GM10266 (cell line): Measurements from ENCODE around the gene KNG1.

ENCODE experiments used
- DNase-seq: peaks from one replicate; pipeline ENCODE4 v3.0.0; 2012; ENCODE audit errors: extremely low spot score
- TF ChIP-seq, protein P1 (sequence below): IDR thresholded peaks from 2 replicates; pipeline ENCODE4 v1.5.1; 2012; ENCODE audit warnings: mild to moderate bottlenecking, low read depth; ENCODE audit not compliant: control insufficient read depth, insufficient read depth; ENCODE audit errors: missing control alignments

Gene KNG1

DNA sequence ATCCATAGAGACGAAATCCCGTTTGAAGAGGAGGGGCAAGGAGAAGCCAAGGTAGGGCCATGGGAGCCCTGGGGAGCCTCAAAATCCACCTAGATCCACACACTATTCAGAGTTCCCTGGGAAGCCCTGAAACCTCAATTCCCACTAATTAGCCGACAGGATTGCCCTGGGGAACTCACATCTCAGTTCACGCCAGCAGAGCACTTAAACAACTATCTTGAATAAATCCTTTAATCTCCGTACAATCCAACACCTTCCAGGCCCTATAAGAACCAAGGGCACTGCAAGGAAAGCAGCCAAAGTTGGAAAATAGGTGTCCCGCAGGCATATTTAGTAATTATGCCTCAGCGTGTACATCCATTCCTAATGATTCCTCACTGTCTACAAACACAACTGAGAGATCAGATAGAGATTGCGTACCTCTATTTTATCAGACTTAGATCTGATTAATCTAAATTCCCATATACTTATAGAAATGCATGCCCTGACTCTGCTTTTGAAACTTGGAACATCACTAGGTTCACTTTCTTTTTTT, 40.6 kb downstream of the KNG1 start:
- no peak for DNase-seq
- TF ChIP-seq, protein P1, sequence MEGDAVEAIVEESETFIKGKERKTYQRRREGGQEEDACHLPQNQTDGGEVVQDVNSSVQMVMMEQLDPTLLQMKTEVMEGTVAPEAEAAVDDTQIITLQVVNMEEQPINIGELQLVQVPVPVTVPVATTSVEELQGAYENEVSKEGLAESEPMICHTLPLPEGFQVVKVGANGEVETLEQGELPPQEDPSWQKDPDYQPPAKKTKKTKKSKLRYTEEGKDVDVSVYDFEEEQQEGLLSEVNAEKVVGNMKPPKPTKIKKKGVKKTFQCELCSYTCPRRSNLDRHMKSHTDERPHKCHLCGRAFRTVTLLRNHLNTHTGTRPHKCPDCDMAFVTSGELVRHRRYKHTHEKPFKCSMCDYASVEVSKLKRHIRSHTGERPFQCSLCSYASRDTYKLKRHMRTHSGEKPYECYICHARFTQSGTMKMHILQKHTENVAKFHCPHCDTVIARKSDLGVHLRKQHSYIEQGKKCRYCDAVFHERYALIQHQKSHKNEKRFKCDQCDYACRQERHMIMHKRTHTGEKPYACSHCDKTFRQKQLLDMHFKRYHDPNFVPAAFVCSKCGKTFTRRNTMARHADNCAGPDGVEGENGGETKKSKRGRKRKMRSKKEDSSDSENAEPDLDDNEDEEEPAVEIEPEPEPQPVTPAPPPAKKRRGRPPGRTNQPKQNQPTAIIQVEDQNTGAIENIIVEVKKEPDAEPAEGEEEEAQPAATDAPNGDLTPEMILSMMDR: no peak

DNA sequence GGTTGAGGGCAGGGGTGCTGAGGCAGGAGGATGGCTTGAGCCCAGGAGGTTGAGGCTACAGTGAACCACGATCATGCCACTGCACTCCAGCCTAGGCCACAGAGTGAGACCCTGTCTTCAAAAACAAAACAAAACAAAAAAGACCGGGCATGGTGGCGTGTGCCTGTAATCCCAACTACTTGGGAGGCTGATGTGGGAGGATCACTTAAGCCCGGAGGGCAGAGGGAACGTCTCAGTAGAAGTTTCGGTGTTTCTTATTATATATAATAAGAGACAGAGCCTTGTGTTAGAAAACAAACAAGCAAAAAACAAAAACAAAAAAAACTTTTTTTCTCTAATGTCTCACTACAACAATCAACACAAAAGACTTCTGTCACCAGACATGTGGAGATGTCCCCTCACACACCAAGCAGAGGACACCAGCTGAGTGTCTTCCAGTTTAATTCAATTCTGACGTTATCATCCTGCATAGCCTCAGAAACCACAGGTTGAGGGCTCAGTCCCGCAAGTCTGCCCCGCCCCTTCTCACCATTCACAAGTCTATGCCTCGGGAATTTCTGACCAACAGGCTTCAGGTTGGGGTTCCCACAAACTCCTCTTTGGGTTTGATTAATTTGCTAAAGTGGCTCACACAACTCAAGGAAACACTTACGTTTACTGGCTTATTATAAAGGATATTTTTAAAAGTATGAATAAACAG, 42.2 kb downstream of the KNG1 start:
- DNase-seq: no peak
- TF ChIP-seq, protein P1: no peak

DNA sequence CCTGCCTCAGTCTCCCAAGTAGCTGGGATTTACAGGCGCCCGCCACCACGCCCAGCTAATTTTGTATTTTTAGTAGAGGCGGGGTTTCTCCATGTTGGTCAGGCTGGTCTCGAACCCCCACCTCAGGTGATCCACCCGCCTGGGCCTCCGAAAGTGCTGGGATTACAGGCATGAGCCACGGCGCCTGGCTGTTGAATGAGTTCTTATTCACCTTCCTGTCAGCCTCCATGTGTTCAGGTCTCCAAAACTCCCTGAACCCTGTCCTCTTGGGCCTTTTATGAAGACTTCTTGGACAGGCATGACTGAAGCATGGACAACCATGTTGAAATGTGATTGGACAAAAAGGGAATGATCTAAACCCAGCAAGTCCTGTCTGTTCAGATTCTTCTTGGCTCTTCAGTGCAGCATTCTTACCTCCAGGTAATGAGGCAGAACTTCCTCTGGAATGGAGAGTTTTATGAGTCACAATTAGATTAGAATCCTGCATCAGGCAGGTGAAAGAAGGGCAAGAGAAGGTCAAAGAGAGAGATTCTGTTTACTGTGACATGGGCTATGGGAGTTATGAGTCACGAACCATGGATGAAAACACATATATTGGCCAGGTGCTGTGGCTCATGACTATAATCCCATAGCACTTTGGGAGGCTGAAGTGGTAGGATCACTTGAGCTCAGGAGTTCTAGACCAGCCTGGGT, 43.1 kb downstream of the KNG1 start:
- TF ChIP-seq, protein P1: no peak
- DNase-seq: no peak

- TF ChIP-seq, protein P1: no peak
- DNase-seq: no peak
Observed at GRCh38 chr3:186760897-186761447, 43.8 kb downstream of the KNG1 start.

- TF ChIP-seq, protein P1: no peak
- no peak for DNase-seq
Observed at GRCh38 chr3:186772281-186772694, 55.1 kb downstream of the KNG1 start.

DNA sequence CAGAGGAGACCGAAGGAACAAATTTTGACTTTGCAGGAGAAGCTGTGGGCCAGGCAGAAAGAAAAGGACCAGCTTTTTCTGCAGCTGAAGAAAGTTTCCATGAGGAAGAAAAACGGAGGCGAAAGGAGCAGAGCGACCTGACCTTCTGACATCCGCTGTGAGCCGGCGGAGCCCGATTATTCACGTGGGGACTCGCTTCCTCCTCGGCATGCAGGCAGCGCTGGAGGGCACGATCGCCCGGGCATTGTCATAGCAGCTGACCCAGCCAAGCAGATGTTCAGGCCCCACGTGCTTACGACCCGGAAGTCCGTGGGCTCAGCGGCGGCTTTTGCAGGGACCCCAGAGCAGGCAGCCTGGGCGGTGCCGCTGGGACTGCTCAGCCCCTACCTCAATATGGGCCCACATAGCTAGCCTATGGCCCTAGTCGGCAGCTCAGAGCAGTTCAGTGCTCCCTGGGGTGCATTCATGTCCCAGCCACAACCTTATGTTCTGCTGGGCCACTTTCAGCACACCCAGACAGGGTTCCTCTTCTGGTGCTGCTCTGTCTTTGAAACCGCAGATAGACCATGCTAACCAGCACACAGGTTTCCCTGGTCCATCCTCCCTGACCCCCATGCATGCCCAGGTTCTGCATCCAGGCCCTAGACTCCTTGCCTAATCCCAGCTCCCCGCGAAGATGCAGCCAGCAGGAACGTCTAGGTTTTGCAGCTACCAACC, 55.7 kb downstream of the KNG1 start:
- TF ChIP-seq, protein P1: no peak
- DNase-seq: peak; percentile 87
